NCI-H1930 (cell line): ENCODE measurements around the gene NTN1.

ENCODE experiments used
- DNase-seq, 2 experiments: peaks; one replicate each; lab custom pipeline; 2025; lab: John Stamatoyannopoulos, UW

NTN1 gene

DNA sequence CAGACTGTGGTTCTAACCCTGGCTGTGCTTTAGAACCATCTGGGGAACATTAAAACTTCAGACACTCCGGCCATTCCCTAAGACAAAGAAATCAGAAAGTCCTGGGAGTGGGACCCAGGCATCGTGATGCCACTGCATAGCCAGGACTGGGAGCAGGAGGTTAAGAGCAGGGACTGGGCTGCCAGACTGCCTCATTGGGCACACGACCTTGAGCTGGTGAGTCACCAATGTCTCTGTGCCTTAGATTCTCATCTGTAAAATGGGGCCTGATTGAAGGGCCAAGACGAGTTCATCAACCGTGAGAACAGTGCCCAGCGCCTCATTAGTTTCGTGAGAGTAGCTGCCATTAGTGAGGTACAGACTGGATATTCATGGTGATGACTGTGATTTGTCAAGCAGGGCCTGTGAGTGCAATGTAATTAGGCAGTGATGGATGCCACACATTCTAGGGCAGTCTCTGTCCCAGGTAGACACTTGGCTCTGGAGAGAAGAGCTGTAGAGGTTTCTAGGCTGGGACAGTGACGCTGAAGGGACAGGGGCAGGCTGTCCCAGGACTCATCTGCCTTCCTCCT lies 196.8 kb downstream of the NTN1 start:
- no peak for DNase-seq

DNA sequence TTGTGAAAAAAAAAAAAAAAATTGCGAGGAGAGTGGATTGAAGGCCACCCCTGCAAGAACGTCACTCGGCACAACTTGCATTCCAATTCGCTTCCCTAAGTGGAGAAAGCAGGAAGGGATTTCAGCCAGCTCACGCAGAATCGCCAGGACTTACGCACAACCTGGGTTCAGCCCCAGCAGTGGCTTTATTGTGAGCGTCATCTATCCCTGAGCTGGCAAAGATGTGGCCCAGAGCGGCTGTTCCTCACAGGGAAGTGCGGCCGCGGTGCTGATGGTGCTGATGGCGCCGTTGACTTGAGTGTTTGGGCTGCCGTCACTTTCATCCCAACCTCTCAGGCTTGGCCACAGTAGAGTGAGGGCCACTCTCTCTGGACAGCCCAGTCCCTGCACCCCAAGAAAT lies 197.6 kb downstream of the NTN1 start:
- no peak for DNase-seq

DNA sequence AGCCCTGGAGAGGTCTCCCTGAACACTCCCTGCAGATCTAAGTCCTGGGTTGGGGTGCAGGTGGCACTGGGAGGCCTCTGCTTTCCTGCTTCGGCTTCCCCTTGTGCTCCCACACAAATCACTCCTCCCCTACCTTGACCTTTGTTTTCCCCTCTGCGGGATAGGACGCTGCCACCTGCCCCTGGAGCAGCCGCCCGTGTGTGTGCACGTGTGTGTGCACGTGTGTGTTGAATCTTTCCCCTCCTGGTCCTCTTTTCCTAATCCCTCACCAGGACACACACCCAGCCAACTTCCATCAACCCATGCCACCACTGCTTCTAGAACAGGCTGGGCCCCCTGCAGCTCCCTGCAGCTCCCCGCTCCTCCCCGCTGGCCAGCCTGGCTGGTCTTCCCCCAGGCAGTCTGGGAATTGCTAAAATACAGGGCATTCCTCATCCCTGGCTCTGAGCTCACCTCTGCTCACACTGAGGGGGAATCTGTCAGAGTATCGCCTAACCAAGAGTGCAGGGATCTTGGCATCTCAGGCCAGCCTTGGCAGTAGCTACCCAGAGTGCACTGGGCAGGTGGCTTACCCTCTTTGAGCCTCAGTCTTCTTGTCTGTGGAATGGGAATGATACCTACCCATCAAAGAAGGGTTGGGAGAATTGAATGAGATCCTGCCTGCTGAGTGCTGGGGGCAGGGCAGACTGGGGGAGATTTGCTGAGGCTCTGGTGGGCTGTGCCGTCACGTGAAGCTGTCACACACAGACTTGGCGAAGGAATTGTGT lies 198.5 kb downstream of the NTN1 start:
- no peak for DNase-seq

DNA sequence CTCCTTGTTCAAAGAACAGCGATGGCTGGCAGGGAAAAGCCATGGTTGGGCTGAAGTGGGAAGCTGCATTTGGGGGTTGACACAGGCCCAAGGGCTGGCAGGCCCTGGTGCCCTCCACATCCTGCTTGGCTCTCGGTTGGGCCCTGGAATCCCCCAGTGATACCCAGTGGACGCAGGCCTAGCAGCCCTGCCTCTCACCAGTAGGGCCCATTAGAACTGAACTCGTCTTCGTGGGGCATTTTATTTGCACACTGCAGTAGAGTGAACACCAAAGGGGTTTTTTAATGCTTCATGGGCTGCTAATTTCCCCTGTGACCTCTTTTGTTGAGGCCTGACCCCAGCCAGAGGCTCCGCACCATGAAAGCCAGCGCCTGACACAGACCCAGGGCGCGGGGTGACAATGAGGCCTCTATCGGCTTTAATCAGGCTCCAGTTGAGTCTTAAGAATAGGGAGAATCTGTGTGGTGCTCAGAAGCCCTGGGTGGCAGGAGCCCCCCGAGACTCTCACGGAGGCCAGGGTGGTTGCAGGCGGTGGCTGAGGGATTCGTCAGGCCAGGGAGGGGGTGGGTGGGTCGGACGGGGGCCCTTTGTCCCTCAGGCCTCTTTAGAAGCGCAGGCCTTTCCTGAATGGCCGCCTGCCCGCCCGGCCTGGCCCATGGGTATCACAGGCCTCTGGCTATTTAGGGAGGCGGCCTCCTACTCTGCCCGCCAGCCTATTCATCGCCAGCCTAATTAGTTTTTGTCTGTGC lies 199.3 kb downstream of the NTN1 start:
- DNase-seq: no peak

DNA sequence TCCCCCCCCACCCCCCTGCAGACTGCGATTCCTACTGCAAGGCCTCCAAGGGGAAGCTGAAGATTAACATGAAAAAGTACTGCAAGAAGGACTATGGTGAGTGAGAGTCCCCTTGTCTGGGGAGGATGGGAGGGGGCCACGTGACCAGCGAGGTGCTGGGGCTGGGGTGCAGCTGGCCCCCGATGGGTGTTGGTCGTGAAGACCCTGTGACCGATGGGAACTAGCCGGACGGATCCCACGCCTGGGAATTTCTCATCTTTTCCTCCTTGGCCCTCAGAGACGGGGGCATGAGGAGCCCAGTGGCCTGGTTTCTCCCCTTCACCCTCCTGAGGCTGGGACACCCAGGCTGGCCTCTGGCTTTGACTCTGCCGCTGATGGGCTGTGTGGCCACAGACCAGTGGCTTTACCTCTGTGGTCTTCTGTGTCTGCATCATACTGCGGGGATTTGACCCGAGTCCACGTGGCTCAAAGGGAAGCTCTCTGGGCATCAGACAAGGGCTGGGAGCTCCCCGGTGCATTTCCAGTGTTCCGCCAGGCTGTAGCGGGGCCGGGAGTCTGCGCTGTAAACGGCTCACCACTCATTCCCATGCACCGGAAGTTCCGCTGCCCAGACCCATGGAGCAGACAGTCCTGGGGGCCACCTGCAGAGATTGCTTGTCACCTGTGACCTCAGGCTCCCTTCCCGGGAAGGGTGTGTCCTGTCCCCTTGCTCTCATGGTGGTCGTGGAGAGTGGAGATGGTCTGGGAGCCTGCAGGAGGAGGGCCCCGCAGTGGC lies 200.0 kb downstream of the NTN1 start:
- DNase-seq: no peak

DNA sequence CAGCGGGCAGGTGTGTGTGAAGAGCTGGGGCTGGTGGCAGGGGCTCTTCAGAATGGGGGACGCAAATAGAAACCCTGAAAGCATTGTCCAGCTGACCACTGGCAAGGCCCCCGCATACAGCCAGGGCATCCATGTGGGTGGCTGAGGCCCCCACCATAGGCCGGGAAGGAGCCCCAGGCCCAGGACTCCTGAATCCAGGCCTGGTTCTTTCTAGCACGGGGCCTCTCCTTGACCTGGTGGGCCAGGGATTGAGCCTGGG lies 200.5 kb downstream of the NTN1 start:
- DNase-seq: no peak

DNA sequence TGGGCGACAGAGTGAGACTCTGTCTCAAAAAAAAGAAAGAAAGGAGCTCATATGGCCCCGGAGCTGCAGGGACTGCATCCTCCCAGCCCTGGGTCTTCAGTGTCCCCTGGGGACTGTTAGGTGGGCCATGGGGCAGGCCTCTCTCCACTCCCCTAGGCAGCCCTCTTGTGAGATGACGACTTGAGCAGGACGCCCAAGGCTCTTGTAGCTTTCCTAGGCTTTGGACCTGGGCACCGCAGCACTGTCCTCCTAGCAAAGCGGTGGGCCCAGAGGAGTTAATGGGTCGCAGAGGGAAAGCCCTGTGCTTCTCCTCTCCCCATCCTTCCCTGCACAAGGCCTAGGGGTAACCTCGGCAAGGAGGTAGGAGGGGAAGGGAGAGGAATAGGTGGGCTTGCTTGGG lies 202.2 kb downstream of the NTN1 start:
- no peak for DNase-seq

DNA sequence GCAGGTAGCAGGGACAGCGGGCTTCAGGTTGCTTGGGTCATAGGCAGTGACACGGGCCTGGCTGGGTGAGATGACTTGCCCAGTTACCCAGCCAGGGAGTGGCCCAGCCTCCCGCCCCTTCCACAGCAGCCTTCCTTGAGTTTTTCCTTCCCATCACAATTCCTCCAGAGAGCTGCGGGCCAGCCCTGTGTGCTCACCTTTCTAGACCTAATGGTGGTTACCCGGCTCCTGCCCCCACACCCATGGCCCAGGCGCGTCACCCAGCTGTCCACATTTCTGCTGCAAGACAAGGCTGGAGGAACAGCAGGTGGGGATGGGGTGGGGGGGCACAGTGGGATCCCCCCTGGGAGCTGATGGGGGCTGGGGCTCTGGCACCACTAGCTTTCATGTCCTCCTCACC lies 203.2 kb downstream of the NTN1 start:
- DNase-seq: no peak

DNA sequence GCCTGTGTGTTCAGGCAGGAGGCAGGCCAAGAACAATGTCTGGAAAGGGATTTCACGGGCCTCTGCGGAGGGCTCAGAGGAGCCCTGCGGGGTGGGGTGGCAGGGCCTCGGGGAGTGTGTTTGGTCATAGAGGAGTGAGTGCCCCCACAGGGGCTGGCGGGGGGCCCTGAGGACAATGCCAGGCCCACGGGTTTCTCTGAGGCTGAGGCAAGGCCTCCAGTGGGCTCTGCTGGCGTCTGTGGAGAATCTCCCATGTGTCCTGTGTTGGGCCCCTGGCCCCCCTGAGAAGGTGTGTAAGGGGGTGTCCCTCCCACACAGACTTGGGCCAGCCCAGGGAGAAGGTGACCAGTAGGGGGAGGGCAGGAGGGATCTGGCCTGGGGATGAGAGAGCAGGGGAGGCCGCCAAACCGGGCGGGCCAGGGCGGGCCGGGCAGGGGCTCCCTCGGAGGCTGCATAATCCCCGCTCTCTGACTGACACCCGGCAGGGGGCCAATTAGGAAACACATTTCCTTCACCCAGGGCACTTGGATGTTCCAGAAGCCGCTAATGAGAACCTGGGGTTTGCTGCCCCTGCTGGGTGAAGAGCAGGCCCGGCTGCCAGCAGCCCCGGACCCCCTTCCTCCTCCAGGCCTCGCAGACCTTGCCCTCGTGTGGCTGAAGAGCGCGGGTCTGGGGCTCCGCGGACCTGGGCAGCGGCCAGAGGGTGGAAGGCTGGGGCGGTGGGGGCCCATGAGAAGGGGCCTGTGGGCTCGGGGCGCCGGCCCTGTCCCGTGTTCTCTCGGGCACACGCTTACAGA lies 204.2 kb downstream of the NTN1 start:
- DNase-seq: no peak

DNA sequence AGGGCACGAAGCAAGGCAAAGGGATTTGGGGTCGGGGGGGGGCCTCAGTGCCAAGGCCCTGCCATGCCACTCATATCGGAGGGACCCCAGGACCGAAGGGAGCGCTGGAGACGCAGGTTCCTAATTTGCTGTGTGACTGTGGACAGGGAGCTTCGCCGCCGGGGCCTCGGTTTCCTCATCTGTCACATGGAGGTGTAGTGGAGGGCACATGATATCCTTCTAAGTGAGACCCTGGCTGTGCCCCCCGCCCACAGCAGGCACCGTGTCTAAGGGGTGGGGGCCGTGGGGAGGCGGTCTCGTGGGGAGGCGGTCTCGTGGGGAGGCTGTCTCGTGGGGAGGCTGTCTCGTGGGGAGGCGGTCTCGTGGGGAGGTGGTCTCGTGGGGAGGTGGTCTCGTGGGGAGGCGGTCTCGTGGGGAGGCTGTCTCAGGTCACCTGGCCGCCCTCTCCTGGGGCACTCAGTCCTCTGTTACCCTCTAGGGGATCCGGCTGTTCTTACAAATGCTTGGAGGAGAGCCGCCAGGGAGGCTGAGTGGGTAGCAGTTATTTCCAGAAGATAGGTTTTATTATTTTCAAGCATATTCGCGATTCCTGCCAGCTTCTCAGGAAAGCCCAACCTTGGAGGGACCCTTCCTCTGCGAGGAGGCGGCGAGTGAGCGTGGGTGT lies 205.0 kb downstream of the NTN1 start:
- no peak for DNase-seq

DNA sequence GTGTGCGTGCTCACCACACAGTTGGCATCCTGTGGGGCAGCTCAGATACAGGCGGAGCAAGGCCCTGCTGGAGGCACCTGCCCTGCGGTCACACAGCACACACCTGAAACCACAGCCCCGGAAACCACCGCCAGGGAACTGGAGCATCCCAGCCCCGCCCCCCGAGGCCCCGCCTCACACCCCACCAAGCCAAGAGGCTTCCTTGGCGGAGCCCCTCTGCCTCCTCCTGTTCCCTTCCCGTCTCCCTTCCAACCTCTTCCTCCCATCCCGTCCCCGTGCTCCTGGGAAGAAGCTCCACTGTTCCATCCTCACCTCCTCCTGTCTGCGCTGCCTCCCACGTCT lies 205.5 kb downstream of the NTN1 start:
- no peak for DNase-seq

DNA sequence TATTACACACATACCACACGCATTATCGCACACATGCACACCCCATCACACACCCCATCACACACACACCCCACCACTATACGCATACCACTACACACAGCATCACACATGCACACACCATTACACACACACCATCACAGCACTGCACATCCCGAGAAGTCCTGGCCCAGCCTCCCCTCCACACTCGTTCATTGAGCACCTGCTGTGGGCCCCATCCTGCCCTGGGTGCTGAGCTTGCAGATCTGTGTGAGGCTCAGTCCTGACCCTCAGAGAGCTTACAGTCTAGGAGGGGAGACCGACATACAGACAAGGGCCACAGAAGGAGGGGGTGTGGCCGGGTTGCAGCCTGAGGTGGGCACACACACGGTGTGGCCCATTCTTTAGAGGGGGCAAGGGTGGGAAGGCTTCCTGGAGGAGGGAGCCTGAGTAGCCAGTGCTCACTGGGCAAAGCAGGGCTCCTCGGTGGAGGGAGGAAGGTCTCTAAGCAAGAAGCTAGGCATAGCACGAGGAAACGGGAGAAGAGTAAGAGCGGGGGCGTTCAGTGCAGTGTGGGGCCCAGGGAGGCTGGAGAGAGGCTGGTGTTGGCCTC lies 206.6 kb downstream of the NTN1 start:
- no peak for DNase-seq

DNA sequence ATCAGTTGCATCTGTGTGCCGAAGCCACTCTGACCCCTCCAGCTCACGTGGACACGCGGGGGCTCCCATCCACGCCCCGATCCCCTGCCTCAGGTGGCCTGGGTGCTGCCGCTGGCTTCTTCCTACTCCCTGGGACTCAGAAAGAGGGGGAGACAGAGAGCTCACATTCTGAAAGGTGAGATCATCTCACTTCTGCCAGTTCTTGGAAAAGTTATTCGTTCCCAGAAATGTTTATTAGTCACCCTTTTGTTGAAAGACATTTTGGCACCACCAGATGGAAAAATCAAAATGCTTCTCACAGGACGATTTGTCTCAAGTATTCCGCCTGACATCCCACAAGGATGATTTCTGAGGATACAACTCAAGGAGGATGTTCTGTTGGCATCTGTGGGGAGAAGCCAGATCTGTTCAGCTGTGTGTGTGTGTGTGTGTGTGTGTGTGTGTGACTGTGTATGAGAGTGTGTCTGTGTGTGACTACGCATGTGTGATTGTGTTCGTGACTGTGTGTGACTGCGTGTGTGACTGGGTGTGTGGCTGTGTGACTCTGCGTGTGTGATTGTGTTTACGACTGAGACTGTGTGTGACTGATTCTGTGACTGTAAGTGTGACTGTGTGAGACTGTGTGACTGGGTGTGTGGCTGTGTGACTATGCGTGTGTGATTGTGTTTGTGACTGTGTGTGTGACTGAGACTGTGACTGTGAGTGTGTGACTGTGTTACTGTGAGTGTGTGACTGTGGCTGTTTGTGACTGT lies 207.3 kb downstream of the NTN1 start:
- DNase-seq: no peak

DNA sequence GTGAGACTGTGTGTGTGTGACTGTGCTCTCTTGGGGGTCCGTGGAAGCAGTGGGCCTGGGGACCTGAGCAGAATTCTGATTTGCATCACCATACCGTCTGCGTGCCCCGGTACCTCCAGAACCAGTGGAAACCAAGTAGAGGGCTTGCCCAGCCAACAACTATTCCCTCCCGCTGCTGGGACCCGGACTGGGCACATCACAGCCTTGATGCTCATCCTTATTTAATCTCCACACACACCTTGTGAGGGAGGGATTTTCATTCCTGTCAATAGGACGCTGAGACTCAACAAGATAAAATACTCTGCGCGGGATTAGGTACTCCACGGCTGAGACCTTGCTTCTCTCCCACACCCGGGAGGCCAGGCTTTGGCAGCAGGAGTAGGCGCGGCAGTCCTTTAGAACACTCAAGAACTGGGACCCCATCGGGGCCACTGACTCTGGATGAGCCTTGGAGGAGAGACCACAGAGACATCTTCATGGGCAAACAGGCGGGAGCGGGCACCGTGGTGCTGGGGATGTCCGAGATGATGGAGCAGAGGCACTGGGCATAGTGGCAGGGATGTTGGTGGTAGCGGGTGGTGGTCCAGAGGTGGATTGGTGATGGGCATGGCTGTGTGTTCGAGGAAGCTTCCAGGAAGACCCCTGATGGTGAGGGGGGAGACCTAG lies 208.0 kb downstream of the NTN1 start:
- DNase-seq: no peak

DNA sequence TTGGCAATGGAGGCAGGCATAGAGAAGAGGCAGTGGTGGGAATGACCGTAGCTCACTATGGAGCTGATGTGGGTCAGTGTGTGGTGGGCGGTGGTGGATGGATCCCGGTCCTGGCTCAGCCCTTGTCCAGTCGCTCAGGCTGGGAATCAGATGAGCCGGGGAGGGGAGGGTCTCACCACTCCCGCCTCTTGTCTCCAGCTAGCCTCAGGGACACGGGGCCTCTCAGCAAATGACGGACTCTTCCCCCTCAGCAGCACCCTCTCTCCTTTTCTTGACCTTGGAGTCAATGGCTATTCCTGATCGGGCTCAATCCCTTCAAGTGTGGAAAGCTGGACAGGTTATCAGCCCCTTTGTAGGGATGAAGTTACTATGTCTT lies 208.5 kb downstream of the NTN1 start:
- no peak for DNase-seq

DNA sequence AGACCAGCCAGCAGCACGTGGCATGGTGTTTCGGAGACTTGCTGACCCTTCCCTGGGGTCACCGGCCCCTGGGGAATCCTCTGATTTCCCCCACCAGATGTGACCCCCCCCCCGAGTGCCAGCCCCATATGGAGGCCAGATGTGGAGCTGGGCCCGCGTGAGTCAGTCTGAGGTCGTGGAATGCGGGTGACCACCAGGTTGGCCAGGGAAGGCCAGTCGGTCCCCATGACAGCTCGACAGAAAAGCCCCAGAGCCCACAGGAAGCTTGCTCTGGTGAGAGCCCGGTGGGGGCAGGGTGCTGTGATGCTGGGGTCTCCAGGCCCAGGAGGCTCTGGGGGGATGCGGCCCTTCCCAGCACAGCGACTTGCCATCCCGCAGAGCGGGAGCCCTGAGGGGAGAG lies 209.0 kb downstream of the NTN1 start:
- DNase-seq: no peak

DNA sequence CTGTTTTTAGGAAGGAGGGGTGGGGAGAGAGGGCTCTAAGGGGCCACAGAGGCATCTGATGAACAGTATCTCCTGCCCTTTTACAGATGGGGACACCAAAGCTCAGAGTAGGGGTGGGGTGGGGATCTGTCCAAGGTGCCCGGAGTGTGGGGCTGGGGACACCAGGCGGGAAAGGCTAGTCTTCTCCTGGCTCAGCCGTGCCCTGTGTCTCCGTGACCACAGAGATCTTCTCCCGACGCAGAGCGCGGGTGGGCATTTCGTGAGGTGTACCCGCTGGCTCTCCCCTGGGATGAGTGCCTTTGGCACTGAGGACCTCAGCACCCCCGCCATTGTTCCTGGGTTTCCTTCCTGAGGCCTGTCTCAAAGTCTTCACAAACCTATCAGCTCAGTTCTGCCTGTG lies 209.6 kb downstream of the NTN1 start:
- no peak for DNase-seq

DNA sequence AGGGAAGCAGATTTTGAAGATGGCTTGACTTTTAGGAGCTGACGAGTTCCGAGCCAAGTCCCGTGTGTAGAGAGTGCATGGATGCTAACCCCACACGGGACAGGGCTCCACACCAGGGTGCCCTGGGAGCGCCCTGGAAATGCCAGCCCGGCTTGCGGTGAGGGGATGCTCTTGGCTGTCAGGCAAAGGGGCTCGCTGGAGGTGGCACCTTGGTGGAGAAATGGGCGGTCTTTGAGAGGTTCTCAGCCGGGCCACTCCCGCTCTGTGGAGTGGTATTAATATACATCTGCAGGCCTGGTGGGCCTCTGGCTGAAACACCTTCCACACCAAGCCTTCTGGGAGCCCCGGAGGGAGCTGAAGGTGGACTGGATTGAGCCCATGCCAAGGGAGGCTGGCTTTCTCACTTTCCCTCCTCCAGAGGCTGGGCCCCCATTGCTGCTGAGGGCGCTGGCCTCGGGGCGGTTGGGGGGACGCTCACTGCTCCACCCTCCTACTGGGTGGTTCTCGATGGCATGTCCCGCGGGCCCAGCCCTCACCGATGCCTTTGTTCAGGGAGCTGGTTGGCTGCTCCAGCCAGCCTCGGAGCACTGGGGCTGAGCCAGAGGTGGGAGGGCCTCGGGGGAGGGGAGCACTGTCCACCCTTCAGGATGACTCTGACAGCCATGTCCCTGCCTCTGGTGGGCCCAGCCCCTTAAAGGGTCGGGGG lies 210.3 kb downstream of the NTN1 start:
- no peak for DNase-seq

DNA sequence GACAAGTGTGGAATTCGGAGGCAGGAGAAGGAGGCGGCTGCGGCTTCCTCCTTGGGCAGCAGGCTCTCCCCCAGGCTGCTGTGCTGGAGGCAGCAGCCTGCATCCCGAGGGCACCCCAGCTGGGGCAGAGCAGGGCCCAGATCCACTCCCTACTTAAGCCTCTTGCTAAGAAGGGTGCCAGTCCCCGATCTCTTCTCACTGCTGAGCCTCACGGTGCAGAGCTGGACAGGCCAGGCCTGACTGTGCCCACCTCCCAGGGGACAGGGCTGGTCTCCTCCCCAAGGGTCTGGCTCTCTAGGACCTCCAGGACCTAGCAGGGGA lies 210.8 kb downstream of the NTN1 start:
- DNase-seq: no peak
